Memory B cell (primary cell): ENCODE data around the gene CDH16.
"Not testable (repeated sequence)": the region's sequence is repeated elsewhere in the genome, so short reads cannot be mapped to it uniquely, and the experiment has no call there.

ENCODE experiments used
- ATAC-seq: fragments of 150-1000 bp; cut with Tn5 transposase; 2 replicates; pipeline ENCODE4 v1.10.0; 2021; ENCODE audit warnings: low read depth, mild to moderate bottlenecking, moderate library complexity
- DNase-seq, 2 donors: peaks; one replicate each; pipeline ENCODE4 v3.0.0; 2022; ENCODE audit warnings: low spot score in 2 of 2
- H3K27ac Mint-ChIP-seq: one replicate; pipeline ENCODE4 v1.8.0; 2022; ENCODE audit warnings: mild to moderate bottlenecking, moderate library complexity, mixed read lengths
- H3K27me3 Mint-ChIP-seq: one replicate; pipeline ENCODE4 v1.8.0; 2022; ENCODE audit warnings: mixed read lengths
- H3K36me3 Mint-ChIP-seq: one replicate; pipeline ENCODE4 v1.8.0; 2022; ENCODE audit warnings: mild to moderate bottlenecking, mixed read lengths
- H3K4me1 Mint-ChIP-seq: one replicate; pipeline ENCODE4 v1.8.0; 2022; ENCODE audit warnings: mixed read lengths
- H3K4me3 Mint-ChIP-seq: one replicate; pipeline ENCODE4 v1.8.0; 2022; ENCODE audit warnings: mild to moderate bottlenecking, moderate library complexity, mixed read lengths
- H3K9me3 Mint-ChIP-seq: one replicate; pipeline ENCODE4 v1.8.0; 2022; ENCODE audit warnings: mixed read lengths

Gene CDH16

DNA sequence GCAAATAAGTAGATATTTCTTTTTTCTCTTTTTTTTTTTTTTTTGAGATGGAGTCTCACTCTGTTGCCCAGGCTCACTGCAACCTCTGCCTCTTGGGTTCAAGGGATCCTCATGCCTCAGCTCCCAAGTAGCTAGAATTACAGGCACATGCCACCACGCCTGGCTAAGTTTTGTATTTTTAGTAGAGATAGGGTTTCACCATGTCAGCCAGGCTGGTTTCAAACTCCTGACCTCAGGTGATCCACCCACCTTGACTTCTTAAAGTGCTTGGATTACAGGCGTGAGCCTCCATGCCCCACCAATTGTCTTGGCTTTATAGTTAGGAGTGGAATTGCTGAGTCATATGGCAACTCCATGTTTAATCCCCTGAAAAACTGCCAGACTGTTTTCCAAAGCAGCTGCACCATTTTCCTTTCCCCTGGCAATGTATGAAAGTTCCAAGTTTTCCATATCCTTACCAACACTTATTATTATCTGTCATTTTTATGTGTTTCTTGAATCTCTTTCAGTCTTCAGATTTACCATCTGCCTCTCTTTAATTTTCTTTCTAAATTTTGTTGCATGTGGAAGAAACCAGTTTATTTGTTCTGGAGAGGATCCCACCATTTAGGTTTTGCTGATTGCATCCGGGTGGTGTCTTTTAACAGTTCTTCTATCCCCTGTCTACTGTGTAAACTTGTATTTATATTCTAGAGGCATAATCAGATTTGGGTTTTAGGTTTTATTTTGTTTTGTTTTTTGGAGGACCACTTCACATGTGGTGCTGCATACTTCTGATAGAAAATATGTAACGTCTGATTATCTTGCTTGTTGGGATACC lies 32.5 kb upstream of the CDH16 start:
- Mint-ChIP-seq H3K27me3 (peaks cover 29% of the 10 kb centered on the region), H3K9me3 (peaks cover 3% of the 10 kb centered on the region), H3K36me3 (no peaks in the 10 kb centered on the region), H3K27ac (no peak overlapping the region), H3K4me1 (peaks cover 7% of the 10 kb centered on the region), H3K4me3 (no peak overlapping the region)
- no peak for ATAC-seq
- DNase-seq, result no peak

DNA sequence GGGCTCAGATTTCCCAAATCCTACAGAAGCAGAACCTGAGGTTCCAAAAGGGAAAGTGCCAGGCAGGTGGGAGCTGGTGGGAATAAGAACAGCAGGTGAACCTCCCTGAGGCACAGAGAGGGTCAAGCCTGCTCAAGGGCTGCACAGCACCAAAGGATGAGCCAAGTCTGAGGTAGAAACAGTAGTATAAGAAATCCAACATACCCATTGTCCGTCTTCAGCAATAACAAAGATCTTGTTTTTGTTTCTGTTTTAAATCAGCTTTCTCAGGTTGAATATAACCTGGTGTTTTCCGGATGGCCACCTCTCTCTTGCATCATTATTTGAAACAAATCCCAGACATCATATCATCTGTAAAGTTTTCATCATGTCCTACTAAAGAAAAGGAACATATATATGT lies 31.8 kb upstream of the CDH16 start:
- Mint-ChIP-seq H3K4me1 (peaks cover 7% of the 10 kb centered on the region), H3K27ac (no peak overlapping the region), H3K4me3 (no peak overlapping the region), H3K27me3 (peaks cover 29% of the 10 kb centered on the region), H3K9me3 (peaks cover 3% of the 10 kb centered on the region), H3K36me3 (no peaks in the 10 kb centered on the region)
- DNase-seq, result no peak
- ATAC-seq, result no peak

DNA sequence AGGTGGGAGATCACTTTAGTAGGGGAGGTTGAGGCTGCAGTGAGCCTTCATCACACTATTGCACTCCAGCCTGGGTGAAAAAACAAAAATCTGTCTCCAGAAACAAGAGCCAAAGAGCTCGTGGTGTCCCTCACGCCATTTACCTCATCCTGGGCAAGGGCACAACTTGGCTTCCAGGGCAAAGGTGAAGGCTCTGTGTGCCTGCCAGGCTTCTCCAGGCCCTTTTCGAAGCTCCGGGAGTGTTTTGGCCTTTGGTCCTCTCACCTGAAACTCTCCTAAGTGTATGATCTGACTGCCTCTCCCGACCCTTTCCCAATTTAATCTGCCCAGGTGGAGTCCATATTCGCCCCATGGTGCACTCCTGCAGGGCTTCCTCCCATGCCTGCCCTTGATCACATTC lies 30.8 kb upstream of the CDH16 start:
- H3K4me3 Mint-ChIP-seq, result no peak overlapping the region
- H3K4me1 Mint-ChIP-seq, result peaks cover 7% of the 10 kb centered on the region

DNA sequence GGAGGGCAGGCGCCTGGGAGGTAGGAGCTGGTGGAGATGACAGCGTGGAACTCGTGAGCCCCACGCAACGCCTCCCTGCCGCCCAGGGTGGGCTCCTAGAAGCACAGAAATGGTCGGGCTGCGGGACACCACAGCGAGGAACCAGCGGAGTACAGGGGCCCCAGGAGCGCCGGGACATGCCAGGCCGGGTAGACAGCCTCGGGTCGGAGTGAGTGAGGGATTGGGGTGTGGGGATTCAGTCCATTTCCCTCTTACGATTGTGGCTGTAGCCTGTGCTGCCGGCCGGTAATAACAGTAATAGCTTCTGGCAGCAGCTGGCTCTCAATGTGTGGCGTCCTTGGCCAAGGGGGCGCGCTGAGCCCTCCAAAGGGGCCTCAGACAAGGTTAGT lies 30.1 kb upstream of the CDH16 start:
- DNase-seq, result no peak
- Mint-ChIP-seq H3K36me3 (no peaks in the 10 kb centered on the region), H3K9me3 (peaks cover 3% of the 10 kb centered on the region), H3K27ac (no peak overlapping the region), H3K4me3 (no peak overlapping the region), H3K4me1 (peaks cover 7% of the 10 kb centered on the region), H3K27me3 (peaks cover 27% of the 10 kb centered on the region)
- no peak for ATAC-seq

More for the DNA sequence above, 30.8 kb upstream of the CDH16 start:
- Mint-ChIP-seq H3K9me3 (peaks cover 3% of the 10 kb centered on the region), H3K27ac (no peak overlapping the region), H3K27me3 (peaks cover 29% of the 10 kb centered on the region), H3K36me3 (no peaks in the 10 kb centered on the region)
- no peak for DNase-seq
- ATAC-seq, result no peak

DNA sequence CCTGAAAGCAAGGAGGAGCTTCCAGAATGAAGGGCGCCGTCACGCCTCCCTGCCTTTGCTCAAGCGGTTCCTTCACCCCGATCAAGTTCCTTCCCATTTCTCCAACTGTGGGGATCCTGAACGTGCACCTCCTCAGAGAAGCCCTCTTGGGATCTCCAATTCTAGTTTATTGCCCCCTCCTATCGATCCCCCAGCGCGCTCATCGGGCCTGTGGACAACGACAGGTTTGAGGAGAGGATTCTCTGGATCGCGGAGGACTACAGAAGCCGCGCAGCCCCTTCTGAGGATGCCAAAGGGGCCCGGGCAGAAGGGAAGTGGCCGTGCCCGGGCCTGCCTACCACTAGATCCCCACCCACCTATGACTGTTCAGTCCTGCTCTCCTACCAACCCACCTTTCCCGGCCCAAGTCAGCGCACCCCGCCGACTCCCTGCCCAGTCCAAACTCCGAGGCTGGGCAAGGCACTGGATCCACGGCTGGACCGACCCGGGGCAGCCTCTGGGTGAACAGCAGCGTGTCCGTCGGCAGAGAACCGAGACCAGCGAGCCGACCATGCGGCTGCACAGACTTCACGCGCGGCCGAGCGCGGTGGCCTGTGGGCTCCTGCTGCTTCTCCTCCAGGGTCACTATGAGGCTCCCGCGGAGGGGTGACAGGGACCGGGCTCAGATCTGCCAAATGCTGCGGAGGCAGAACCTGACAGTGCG lies 29.6 kb upstream of the CDH16 start:
- H3K27me3 Mint-ChIP-seq, result peaks cover 26% of the 10 kb centered on the region
- DNase-seq (no peak), ATAC-seq (no peak)
- peaks cover 7% of the 10 kb centered on the region for H3K4me1 Mint-ChIP-seq
- peaks cover 3% of the 10 kb centered on the region for H3K9me3 Mint-ChIP-seq
- H3K4me3 Mint-ChIP-seq, result peak overlapping the region; percentile 88
- H3K36me3 Mint-ChIP-seq, result no peaks in the 10 kb centered on the region
- H3K27ac Mint-ChIP-seq, result no peak overlapping the region

DNA sequence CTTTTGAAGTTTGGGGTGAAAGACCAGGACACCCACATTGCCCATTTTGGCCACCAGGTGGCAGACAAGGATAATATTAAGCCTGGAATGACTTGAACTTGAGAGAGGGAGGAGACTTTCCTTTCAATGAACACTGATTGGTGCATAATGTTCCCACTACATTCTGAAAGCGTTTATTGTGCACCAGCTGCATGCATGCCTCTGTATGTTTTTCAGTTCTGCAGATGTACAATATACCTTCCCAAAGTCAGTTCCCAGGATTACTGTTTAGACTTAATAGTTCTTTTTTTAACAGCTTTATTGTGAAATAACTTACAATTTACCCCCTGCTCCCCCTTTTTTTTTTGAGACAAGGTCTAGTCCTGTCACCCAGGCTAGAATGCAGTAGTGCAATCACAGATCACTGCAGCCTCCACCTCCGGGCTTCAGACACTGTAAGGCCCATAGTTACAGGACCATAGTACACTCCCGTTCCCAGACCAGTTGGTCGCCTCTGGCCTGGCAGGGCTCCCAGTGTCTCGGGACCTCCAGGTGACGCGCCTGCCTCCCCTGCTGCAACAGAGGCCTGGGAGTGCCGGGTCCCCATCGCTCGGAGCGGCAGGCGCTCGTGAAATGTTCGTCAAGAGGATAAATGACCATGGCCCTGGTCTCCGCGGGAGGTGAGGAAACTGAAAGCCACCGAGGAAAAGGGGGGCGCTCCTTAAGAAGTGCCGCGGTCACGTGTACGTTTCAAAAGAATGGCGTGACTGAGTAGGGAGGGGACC lies 28.8 kb upstream of the CDH16 start:
- ATAC-seq (peak; percentile 89), DNase-seq (peak; percentile 77 to 86)
- peak overlapping the region; percentile 88 for H3K4me3 Mint-ChIP-seq
- peaks cover 3% of the 10 kb centered on the region for H3K9me3 Mint-ChIP-seq
- H3K36me3 Mint-ChIP-seq, result peaks cover 3% of the 10 kb centered on the region
- peaks cover 22% of the 10 kb centered on the region for H3K27me3 Mint-ChIP-seq
- H3K27ac Mint-ChIP-seq, result no peak overlapping the region
- peaks cover 7% of the 10 kb centered on the region for H3K4me1 Mint-ChIP-seq

GRCh38 chr16:66946974-66947301 lies 28.3 kb upstream of the CDH16 start:
- Mint-ChIP-seq H3K4me3 (no peak overlapping the region), H3K4me1 (peaks cover 7% of the 10 kb centered on the region), H3K36me3 (peaks cover 8% of the 10 kb centered on the region), H3K27me3 (peaks cover 22% of the 10 kb centered on the region), H3K9me3 (peaks cover 3% of the 10 kb centered on the region), H3K27ac (no peak overlapping the region)
- no peak for ATAC-seq
- DNase-seq, result no peak

DNA sequence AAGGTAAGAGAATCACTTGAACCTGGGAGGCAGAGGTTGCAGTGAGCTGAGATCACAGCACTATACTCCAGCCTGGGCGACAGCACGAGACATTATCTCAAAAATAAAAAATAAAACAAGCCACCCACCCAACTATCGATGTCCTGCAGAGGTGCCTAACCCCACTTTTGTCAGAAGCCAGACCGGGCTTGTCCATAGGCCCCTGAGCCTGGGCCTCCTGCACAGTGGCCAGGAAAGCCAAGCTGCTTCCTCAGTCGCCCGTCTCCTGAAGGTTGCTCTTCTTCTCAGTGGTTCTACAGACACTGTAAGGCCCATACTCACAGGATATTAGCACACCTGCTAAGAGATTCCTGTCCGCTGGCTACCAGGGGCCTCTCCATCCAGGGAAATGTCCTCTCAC lies 27.9 kb upstream of the CDH16 start:
- Mint-ChIP-seq H3K4me3 (no peak overlapping the region), H3K4me1 (peaks cover 7% of the 10 kb centered on the region), H3K27me3 (peaks cover 19% of the 10 kb centered on the region), H3K9me3 (peaks cover 3% of the 10 kb centered on the region), H3K36me3 (peaks cover 9% of the 10 kb centered on the region), H3K27ac (no peak overlapping the region)
- ATAC-seq (no peak), DNase-seq (no peak)

DNA sequence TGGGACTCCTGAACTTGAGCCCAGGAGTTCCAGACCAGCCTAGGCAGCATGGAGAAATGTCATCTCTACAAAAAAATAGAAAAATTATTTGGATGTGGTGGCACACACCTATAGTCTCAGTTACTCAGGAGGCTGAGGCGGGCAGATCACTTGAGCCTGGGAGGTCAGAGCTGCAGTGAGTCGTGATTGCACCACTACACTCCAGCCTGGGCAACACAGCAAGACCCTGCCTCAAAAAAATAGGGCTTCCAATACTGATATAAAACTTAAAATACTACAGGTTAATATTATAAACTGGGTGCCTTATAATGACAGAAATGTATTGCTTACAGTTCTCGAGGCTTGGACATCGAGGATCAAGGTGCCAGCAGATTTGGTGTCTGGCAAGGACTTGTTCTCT lies 27.3 kb upstream of the CDH16 start:
- Mint-ChIP-seq H3K4me3 (no peak overlapping the region), H3K4me1 (peaks cover 7% of the 10 kb centered on the region), H3K36me3 (peaks cover 9% of the 10 kb centered on the region), H3K27me3 (peaks cover 16% of the 10 kb centered on the region), H3K9me3 (no peaks in the 10 kb centered on the region), H3K27ac (no peak overlapping the region)
- ATAC-seq (no peak), DNase-seq (no peak)

DNA sequence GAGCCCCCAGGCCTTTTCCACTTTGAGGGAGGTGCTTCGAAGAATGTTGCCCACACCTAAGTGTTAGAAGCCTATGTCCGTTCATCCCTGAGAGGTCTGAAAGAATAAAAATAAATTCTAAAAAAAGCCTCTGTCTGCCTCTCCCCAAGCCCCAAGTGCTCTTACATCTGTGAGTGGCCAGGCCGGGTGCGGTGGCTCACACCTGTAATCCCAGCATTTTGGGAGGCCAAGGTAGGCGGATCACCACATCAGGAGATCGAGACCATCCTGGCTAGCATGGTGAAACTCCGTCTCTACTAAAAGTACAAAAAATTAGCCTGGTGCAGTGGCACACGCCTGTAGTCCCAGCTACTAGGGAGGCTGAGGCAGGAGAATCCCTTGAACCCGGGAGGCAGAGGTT lies 26.3 kb upstream of the CDH16 start:
- H3K9me3 Mint-ChIP-seq, DNase-seq, H3K4me1 Mint-ChIP-seq, H3K36me3 Mint-ChIP-seq, H3K4me3 Mint-ChIP-seq, H3K27ac Mint-ChIP-seq, ATAC-seq: not testable (repeated sequence)
- peaks cover 13% of the 10 kb centered on the region for H3K27me3 Mint-ChIP-seq

- H3K9me3 Mint-ChIP-seq, result no peaks in the 10 kb centered on the region
- ATAC-seq (no peak), DNase-seq (no peak)
- no peak overlapping the region for H3K27ac Mint-ChIP-seq
- peaks cover 9% of the 10 kb centered on the region for H3K27me3 Mint-ChIP-seq
- no peak overlapping the region for H3K4me3 Mint-ChIP-seq
- H3K4me1 Mint-ChIP-seq, result peaks cover 7% of the 10 kb centered on the region
- H3K36me3 Mint-ChIP-seq, result peaks cover 12% of the 10 kb centered on the region
Measured at GRCh38 chr16:66944054-66944441, 25.4 kb upstream of the CDH16 start.

- peaks cover 5% of the 10 kb centered on the region for H3K27me3 Mint-ChIP-seq
- no peak overlapping the region for H3K27ac Mint-ChIP-seq
- H3K36me3 Mint-ChIP-seq, result peaks cover 12% of the 10 kb centered on the region
- no peak for DNase-seq
- H3K4me1 Mint-ChIP-seq, result peaks cover 5% of the 10 kb centered on the region
- no peak for ATAC-seq
- H3K9me3 Mint-ChIP-seq, result no peaks in the 10 kb centered on the region
- H3K4me3 Mint-ChIP-seq, result no peak overlapping the region
Measured at GRCh38 chr16:66943426-66944053, 24.9 kb upstream of the CDH16 start.

DNA sequence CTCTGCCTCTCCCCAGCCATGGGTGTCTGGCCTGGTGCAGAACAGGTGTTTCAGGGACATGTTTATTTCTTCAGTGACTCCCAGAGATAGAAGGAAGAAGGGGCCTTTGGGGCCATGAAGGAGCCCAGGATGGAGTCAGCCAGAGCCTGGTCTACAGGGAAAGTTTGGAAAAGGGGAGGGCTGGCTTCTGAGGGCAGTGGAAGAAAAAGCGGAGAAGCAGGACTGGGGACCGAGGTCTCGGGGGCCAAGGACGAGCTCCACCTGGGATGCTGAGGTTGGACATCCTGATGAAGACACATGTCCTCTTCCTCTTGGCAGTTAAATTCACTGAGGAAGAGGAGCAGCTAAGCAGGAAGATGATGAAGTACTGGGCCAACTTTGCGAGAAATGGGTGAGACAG lies 24.3 kb upstream of the CDH16 start:
- no peaks in the 10 kb centered on the region for H3K27me3 Mint-ChIP-seq
- no peak overlapping the region for H3K4me3 Mint-ChIP-seq
- no peaks in the 10 kb centered on the region for H3K9me3 Mint-ChIP-seq
- peaks cover 12% of the 10 kb centered on the region for H3K36me3 Mint-ChIP-seq
- H3K4me1 Mint-ChIP-seq, result peaks cover under 1% of the 10 kb centered on the region
- ATAC-seq (no peak), DNase-seq (no peak)
- H3K27ac Mint-ChIP-seq, result no peak overlapping the region

- no peaks in the 10 kb centered on the region for H3K9me3 Mint-ChIP-seq
- no peak overlapping the region for H3K4me3 Mint-ChIP-seq
- H3K36me3 Mint-ChIP-seq, result peaks cover 12% of the 10 kb centered on the region
- H3K27me3 Mint-ChIP-seq, result no peaks in the 10 kb centered on the region
- ATAC-seq (no peak), DNase-seq (no peak)
- no peak overlapping the region for H3K27ac Mint-ChIP-seq
- H3K4me1 Mint-ChIP-seq, result peaks cover 15% of the 10 kb centered on the region
Measured at GRCh38 chr16:66940236-66940635, 21.6 kb upstream of the CDH16 start.
